Activated CD4-positive, alpha-beta T cell treated with anti-CD3 and anti-CD28 coated beads, Interleukin-2, Interleukin-6, amounts not matched to agents 100 ng/mL and 50 ng/mL, durations not matched to agents 16 hours and 8 hours (primary cell): ENCODE measurements around the gene CALML5.

ENCODE experiments used
- DNase-seq: peaks from one replicate; pipeline ENCODE4 v3.0.0-alpha.2; 2020

Gene CALML5

DNA sequence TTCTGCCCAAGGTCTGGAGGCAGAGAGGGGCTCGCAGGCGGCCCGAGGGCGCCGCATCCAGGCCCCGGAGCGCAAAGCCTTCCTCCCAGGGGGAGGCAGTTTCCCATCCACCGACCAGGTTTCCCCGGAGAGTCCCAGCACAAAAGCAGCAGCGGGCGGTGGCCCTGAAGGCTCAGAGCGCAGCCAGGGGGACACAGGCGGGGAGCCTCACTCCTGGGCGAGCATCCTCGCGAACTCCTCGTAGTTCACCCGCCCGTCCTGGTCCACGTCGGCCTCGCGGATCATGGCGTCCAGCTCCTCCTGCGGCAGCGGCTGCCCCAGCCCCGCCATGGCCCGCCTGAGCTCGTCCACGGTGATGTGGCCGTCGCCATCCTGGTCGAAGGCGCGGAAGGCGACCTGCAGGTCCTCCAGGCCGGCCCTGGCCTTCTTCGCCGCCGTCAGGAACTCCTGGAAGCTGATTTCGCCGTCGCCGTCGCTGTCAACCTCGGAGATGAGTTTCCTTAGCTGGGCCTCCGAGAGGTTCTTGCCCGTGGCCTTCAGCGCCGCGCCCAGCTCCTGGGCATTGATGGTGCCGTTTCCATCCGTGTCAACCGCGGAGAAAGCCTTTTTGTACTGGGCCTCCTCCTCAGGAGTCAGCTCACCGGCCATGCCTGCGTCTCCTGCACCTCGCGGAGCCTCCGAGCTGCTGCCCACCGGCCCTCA lies 428 bp downstream of the CALML5 start:
- no peak for DNase-seq

DNA sequence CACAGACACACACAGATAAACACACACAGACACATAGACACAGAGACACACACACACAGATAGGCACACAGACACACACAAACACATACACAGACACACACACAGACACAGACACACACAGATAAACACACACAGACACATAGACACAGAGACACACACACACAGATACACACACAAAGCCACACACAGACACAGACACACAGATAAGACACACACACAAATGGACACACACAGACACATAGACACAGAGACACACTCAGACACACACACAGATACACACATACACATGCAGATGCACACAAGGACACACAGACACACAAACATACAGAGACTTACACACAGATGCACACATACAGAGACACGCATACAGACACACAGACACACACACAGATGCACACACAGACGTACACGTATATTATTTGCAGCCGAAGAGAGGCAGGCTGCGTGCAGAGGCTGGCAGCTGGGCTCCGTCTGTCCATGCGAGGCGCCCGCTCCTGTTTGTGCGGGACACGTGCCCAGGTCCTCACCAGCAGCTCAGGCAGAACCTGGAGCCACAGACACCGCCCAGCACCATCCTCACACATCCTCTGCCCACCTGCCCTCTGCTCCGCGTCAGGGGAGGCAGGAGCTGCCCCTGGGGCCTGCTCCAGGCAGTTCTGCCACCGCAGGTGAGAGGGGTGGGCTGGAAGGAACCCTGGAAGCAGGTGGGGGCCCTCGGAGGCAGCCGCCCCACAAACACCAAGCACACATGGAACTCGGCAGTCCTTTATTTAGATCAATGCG lies 1.2 kb downstream of the CALML5 start:
- no peak for DNase-seq

DNA sequence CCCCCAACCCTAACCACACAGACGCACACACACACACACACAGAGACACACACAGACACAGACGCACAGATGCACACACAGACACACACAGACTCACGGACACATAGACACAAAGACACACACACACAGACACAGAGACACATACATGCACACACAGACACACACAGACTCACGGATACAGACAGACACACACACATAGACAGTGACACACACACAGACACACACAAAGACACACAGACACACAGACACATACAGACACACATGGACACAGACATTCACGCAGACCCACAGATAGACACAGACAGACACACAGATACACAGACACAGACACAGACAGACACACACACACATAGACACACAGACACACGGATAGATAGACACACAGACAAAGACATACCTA lies 2.1 kb downstream of the CALML5 start:
- DNase-seq: no peak

- no peak for DNase-seq
Observed at GRCh38 chr10:5496261-5497250, 2.8 kb downstream of the CALML5 start.

DNA sequence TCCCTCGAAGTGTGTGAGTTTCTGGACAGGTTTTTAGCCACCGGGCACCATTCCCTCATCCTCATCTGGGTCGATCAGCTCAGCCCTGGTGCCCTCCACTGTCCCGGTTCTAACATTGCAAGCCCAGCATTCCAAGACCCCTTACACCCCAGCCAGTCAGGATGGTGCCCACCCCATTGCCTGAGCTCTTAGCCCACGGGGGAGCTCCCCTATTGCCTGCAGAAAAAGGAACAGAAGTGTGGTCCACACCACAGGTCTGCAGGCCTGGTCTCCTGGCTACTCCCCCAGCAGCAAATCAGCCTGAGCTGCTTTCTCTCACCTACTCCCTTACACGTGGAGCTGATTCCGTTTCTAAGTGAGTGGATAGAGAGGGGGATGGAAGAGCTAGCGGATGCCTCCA lies 4.8 kb downstream of the CALML5 start:
- no peak for DNase-seq

DNA sequence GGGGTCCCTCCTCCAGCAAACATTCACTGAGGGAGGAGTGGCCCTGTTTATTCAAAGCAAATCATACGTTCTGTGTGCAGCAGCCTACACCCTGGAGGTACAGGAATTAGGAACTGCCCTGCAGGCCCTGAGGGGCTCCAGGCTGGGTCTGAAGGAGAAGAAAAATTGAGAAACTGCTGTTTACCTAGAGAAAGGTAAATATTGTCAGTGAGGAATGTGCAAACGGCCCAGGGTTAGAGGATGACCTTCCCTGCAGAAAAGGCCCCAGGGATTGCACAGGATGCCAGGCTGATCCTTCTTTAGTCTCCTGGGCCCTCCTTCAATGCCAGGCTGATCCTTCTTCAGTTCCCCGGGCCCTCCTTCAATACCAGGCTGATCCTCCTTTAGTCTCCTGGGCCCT lies 5.7 kb downstream of the CALML5 start:
- DNase-seq: no peak

- DNase-seq: no peak
Observed at GRCh38 chr10:5492929-5493576, 6.3 kb downstream of the CALML5 start.

GRCh38 chr10:5492322-5492855 lies 7.0 kb downstream of the CALML5 start:
- DNase-seq: no peak

- DNase-seq: no peak
Observed at GRCh38 chr10:5491477-5491876, 7.9 kb downstream of the CALML5 start.

DNA sequence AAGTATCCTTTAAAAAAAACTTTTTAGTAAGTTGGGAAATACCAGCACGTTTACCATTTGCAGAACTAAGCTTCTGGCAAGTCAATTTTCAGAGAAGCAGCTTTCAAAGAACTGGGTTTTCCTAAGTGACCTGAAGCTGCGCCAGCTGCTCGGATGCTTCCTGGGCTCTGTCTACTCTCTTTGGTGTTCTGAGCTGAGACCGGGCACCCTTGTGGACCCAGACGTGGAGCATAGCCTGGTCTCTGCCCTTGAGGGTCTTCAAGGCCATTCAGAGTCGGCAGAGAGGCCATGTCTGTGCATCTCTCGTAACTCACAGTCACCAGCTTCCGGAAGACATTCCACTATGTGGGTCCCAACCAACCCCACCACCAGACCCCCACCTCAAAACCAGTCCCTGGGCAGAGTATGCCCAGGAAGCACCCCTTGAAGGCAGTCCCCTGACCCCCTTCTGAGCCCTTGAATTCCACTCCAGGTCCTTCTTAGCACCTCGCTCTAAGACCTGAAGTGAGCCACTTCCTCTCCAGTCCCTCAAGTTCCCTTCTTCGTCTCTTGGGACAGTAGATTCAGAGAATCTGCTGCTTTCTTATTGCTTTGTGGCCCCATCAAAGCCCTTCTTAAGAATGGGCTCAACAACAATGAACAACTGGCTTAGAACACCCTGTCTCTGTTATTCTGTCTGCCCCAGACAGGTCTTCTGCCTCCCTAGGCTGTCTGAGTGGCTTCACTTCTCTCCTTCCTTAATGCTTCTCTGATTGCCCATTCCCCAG lies 8.5 kb downstream of the CALML5 start:
- DNase-seq: no peak

- DNase-seq: no peak
Observed at GRCh38 chr10:5490032-5490431, 9.3 kb downstream of the CALML5 start.

DNA sequence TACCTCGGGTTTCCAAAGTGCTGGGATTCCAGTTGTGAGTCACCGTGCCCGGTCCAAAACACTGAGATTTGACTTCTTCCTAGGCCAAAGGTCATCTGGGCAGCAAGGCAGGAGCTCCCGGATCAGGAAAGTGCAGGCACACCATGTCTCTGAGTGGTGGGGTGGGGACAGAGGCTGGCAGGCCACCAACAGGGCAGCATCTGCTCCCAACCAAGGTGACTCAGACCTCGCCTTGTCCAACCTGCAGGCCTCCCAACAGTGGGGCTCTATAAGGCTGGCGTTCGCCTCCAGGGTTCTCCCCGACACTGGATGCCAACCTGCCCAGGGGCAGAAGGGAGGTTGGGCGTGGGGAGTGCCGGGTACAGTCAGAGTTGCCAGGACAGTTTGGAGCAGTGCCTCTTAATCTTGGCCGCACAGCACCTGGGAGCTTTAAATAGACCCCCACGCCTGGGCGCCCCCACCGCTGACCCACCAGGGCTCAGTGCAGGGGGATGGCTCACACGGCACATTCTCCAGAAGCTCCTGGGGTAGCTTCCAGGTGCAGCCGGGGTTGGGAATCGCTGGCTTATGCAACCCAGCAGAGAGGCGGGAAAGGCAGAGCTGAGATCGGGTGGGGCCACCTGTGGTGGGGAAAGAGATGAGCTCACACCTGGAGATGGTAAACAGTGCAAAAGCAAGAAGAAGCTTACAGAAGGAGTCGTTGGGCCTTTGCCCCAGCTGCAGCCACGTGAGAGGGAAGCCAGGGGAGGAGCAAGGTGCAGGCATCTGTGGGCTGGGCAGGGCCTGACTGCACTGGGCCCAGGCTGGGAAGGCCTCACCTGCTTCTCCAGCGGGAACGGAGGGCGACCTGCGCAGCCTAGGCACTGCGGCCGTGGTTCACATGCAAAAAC lies 10.9 kb downstream of the CALML5 start:
- no peak for DNase-seq

- DNase-seq: no peak
Observed at GRCh38 chr10:5486853-5487235, 12.5 kb downstream of the CALML5 start.

- DNase-seq: no peak
Observed at GRCh38 chr10:5485948-5486852, 13.2 kb downstream of the CALML5 start.

GRCh38 chr10:5485290-5485689 lies 14.1 kb downstream of the CALML5 start:
- no peak for DNase-seq

DNA sequence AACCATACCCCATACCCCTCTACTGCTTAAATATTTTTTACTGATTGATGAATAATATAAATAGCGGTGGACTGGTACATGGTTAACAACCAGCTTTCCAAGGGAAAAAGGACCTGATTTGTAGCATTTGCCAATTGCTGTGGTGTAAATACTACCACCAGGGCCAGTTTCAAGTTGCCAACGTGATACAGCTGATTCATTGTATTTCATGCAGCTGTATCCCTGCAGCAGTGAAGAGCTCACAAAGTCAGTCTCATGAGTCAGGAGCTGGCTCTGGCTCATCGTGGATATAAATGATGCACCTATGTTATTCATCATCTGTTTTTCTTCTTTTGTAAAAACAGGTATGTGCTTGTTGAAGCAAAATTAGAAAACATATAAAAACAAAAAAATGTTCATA lies 15.2 kb downstream of the CALML5 start:
- no peak for DNase-seq

DNA sequence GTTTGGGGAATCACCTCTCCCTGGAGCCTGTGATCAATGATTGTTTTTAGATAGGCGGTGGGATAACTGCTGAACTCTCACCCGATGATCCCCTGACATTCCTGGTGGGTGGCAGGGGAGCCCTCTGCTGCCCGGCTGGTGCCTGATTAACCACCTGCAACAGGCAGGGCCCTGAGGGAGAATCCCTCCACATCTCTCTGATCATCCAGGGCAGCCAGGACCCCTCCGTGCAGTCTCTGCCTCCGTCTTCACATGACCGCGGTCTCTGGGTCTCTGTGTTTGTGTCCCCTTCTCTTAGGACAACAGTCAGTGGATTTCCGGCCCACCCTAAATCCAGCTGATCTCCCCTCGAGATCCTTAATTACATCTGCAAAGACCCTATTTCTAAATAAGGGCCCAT lies 17.4 kb downstream of the CALML5 start:
- no peak for DNase-seq

- no peak for DNase-seq
Observed at GRCh38 chr10:5481121-5481520, 18.2 kb downstream of the CALML5 start.

DNA sequence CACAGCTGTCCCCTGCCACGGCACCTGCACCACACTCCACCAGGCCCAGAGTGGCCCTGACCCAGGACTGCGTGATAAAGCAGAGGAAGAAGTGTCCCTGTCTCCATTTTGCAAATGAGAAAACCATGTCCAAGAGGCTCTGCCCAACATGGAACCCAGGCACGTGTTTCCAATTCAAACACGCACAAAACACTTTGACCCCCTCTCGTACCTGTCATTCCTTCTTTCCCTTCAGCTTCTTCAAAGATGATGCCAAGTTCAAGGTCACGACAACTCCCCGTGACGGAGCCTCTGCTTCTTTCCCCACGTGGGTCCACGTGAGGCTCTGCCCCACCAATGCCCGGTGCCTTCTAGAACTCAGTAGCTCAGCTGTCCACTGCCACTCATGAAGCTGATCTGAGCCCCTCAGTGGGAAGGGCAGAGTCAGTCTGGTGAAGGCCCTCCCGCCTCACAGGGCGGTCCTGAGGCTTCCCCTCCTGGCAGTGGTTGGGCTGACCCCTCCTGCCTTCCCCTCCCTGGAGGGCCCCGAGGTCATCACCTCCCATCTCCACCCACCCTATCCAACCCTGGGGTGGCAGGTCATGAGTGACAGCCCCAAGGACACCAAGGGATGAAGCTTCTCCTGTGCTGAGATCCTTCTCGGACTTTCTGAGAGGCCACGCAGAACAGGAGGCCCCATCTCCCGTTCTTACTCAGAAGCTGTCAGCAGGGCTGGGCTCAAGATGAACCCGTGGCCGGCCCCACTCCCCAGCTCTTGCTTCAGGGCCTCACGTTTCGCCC lies 19.0 kb downstream of the CALML5 start:
- no peak for DNase-seq
